ENCODE results near the gene PLCB4. TPM values are rescaled to one million over a fixed set of nuclear protein-coding genes. Genes with fewer than 3 reads are reported as not detected.

Gene PLCB4
- total RNA-seq, 1 donor: 0.21 TPM

- Histone ChIP-seq H3K27me3 (ENCODE audit: insufficient read depth, low read length) (no peaks in the 10 kb centered on the region), H3K4me3 (ENCODE audit: low read length) (no peak overlapping the region), H3K4me1 (ENCODE audit: insufficient read depth, low read length) (no peaks in the 10 kb centered on the region), H3K9me3 (ENCODE audit: low read depth, low read length) (no peaks in the 10 kb centered on the region)
Observed at GRCh38 chr20:9212735-9213134, 143.8 kb downstream of the PLCB4 start.

GRCh38 chr20:9214685-9215084, 145.8 kb downstream of the PLCB4 start:
- H3K4me1 ChIP-seq (ENCODE audit: insufficient read depth, low read length): no peaks in the 10 kb centered on the region
- H3K9me3 ChIP-seq (ENCODE audit: low read depth, low read length): no peaks in the 10 kb centered on the region
- H3K27me3 ChIP-seq (ENCODE audit: insufficient read depth, low read length): no peaks in the 10 kb centered on the region
- no peak overlapping the region for H3K4me3 ChIP-seq (ENCODE audit: low read length)

- no peaks in the 10 kb centered on the region for H3K27me3 ChIP-seq (ENCODE audit: insufficient read depth, low read length)
- H3K9me3 ChIP-seq (ENCODE audit: low read depth, low read length): no peaks in the 10 kb centered on the region
- H3K4me1 ChIP-seq (ENCODE audit: insufficient read depth, low read length): no peaks in the 10 kb centered on the region
- H3K4me3 ChIP-seq (ENCODE audit: low read length): no peak overlapping the region
Observed at GRCh38 chr20:9215539-9215938, 146.7 kb downstream of the PLCB4 start.

- H3K27me3 ChIP-seq (ENCODE audit: insufficient read depth, low read length): no peaks in the 10 kb centered on the region
- H3K4me1 ChIP-seq (ENCODE audit: insufficient read depth, low read length): no peaks in the 10 kb centered on the region
- H3K9me3 ChIP-seq (ENCODE audit: low read depth, low read length): no peaks in the 10 kb centered on the region
- H3K4me3 ChIP-seq (ENCODE audit: low read length): no peak overlapping the region
Observed at GRCh38 chr20:9218531-9218961, 149.7 kb downstream of the PLCB4 start.

GRCh38 chr20:9220874-9221547, 152.1 kb downstream of the PLCB4 start:
- Histone ChIP-seq H3K27me3 (ENCODE audit: insufficient read depth, low read length) (no peaks in the 10 kb centered on the region), H3K4me3 (ENCODE audit: low read length) (no peak overlapping the region), H3K9me3 (ENCODE audit: low read depth, low read length) (no peaks in the 10 kb centered on the region), H3K4me1 (ENCODE audit: insufficient read depth, low read length) (no peaks in the 10 kb centered on the region)

GRCh38 chr20:9223296-9223695, 154.4 kb downstream of the PLCB4 start:
- no peak overlapping the region for H3K4me3 ChIP-seq (ENCODE audit: low read length)
- no peaks in the 10 kb centered on the region for H3K27me3 ChIP-seq (ENCODE audit: insufficient read depth, low read length)
- H3K9me3 ChIP-seq (ENCODE audit: low read depth, low read length): no peaks in the 10 kb centered on the region
- H3K4me1 ChIP-seq (ENCODE audit: insufficient read depth, low read length): no peaks in the 10 kb centered on the region

- H3K27me3 ChIP-seq (ENCODE audit: insufficient read depth, low read length): no peaks in the 10 kb centered on the region
- no peak overlapping the region for H3K4me3 ChIP-seq (ENCODE audit: low read length)
- H3K9me3 ChIP-seq (ENCODE audit: low read depth, low read length): no peaks in the 10 kb centered on the region
- H3K4me1 ChIP-seq (ENCODE audit: insufficient read depth, low read length): no peaks in the 10 kb centered on the region
Observed at GRCh38 chr20:9225879-9226278, 157.0 kb downstream of the PLCB4 start.

- no peak overlapping the region for H3K4me3 ChIP-seq (ENCODE audit: low read length)
- H3K9me3 ChIP-seq (ENCODE audit: low read depth, low read length): no peaks in the 10 kb centered on the region
- H3K27me3 ChIP-seq (ENCODE audit: insufficient read depth, low read length): no peaks in the 10 kb centered on the region
- no peaks in the 10 kb centered on the region for H3K4me1 ChIP-seq (ENCODE audit: insufficient read depth, low read length)
Observed at GRCh38 chr20:9227896-9228615, 159.2 kb downstream of the PLCB4 start.

GRCh38 chr20:9228774-9229450, 160.0 kb downstream of the PLCB4 start:
- H3K9me3 ChIP-seq (ENCODE audit: low read depth, low read length): no peaks in the 10 kb centered on the region
- H3K27me3 ChIP-seq (ENCODE audit: insufficient read depth, low read length): no peaks in the 10 kb centered on the region
- H3K4me3 ChIP-seq (ENCODE audit: low read length): no peak overlapping the region
- H3K4me1 ChIP-seq (ENCODE audit: insufficient read depth, low read length): no peaks in the 10 kb centered on the region

GRCh38 chr20:9230406-9230805, 161.5 kb downstream of the PLCB4 start:
- Histone ChIP-seq H3K27me3 (ENCODE audit: insufficient read depth, low read length) (no peaks in the 10 kb centered on the region), H3K9me3 (ENCODE audit: low read depth, low read length) (no peaks in the 10 kb centered on the region), H3K4me1 (ENCODE audit: insufficient read depth, low read length) (no peaks in the 10 kb centered on the region), H3K4me3 (ENCODE audit: low read length) (no peak overlapping the region)

GRCh38 chr20:9233804-9234203, 164.9 kb downstream of the PLCB4 start:
- H3K9me3 ChIP-seq (ENCODE audit: low read depth, low read length): no peaks in the 10 kb centered on the region
- H3K4me3 ChIP-seq (ENCODE audit: low read length): no peak overlapping the region
- no peaks in the 10 kb centered on the region for H3K27me3 ChIP-seq (ENCODE audit: insufficient read depth, low read length)
- no peaks in the 10 kb centered on the region for H3K4me1 ChIP-seq (ENCODE audit: insufficient read depth, low read length)

GRCh38 chr20:9235518-9235917, 166.6 kb downstream of the PLCB4 start:
- no peak overlapping the region for H3K4me3 ChIP-seq (ENCODE audit: low read length)
- no peaks in the 10 kb centered on the region for H3K9me3 ChIP-seq (ENCODE audit: low read depth, low read length)
- no peaks in the 10 kb centered on the region for H3K27me3 ChIP-seq (ENCODE audit: insufficient read depth, low read length)
- no peaks in the 10 kb centered on the region for H3K4me1 ChIP-seq (ENCODE audit: insufficient read depth, low read length)

- Histone ChIP-seq H3K4me3 (ENCODE audit: low read length) (no peak overlapping the region), H3K9me3 (ENCODE audit: low read depth, low read length) (no peaks in the 10 kb centered on the region), H3K27me3 (ENCODE audit: insufficient read depth, low read length) (no peaks in the 10 kb centered on the region), H3K4me1 (ENCODE audit: insufficient read depth, low read length) (no peaks in the 10 kb centered on the region)
Observed at GRCh38 chr20:9236458-9236857, 167.6 kb downstream of the PLCB4 start.

GRCh38 chr20:9241232-9241692, 172.4 kb downstream of the PLCB4 start:
- no peak overlapping the region for H3K4me3 ChIP-seq (ENCODE audit: low read length)
- no peaks in the 10 kb centered on the region for H3K4me1 ChIP-seq (ENCODE audit: insufficient read depth, low read length)
- no peaks in the 10 kb centered on the region for H3K9me3 ChIP-seq (ENCODE audit: low read depth, low read length)
- H3K27me3 ChIP-seq (ENCODE audit: insufficient read depth, low read length): no peaks in the 10 kb centered on the region

- Histone ChIP-seq H3K9me3 (ENCODE audit: low read depth, low read length) (no peaks in the 10 kb centered on the region), H3K4me3 (ENCODE audit: low read length) (no peak overlapping the region), H3K4me1 (ENCODE audit: insufficient read depth, low read length) (no peaks in the 10 kb centered on the region), H3K27me3 (ENCODE audit: insufficient read depth, low read length) (no peaks in the 10 kb centered on the region)
Observed at GRCh38 chr20:9241721-9242427, 173.0 kb downstream of the PLCB4 start.

Data from mononuclear cell (primary cell).